Measurements from ENCODE around the gene RGP1.

RGP1 gene

DNA sequence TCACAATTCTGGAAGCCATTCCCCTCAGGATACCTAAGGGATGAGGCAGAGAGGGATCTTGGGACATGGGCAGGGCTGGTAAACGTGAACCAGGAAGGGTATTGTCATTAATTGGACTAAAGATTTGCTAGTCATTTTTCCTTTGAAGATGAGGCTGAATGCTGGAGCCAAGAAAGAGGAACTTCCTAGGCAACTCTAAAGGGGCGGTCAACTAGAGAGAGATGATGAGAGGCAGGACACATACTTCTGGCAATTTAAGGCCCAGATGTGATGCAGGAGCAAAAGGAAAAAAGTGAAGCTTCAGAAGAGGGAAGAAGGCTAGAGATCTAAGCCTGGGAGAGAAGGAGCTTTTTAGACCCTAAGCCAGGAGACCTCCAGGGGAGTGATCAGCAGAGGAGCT, 5.6 kb upstream of the RGP1 start:
- DNase-seq (ENCODE audit: low read depth in 3 of 3, low spot score in 1 of 3): no peak

DNA sequence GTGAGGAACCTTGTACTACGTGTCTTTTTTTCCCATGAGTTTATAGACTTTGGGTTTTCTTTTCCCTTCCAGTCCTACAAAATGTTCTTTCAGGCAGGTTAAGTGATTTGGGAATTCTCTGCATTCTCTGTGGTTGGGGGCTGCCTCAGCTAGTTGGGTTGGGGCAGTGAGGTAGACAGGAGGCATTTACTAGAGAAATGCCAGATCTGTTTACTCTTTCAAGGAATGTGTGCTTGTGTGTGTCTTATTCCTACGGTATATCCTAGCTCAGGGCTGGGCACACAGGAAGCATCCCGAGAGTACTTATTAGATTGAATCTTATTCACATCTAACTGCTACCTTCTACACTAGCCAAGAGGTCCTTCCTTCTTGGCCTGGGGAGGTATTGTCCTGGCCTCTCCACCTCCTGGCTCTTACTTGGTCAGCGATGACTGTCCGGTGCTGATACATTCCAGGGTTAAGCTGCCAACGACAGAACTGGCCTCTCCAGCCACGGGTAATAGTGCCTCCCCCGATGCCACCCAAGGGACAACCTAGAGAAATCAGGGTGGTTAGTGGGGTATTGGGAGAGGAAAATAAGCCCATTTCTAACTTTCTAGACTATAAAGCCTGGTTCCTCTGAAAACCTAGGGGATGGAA, 5.1 kb upstream of the RGP1 start:
- no peak for DNase-seq (ENCODE audit: low read depth in 3 of 3, low spot score in 1 of 3)

DNA sequence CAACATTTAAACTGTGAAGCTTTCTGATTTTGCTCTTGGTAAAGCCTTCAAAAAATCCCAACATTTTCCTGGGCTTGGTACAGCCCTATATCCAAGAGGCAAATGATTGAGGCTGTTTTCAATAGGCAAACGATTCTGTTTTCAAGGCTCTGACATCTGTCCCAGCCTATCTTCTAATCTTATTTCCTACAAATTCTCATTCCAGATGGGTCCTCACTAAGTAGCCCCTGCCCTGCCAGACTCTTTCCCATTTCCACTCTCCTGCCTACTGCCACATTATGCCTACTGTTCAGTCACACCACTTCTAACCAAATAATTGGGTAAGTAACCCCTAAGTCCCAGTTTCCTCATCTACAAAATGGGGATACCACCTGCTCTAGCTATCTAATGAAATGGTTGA, 3.5 kb upstream of the RGP1 start:
- no peak for DNase-seq (ENCODE audit: low read depth in 3 of 3, low spot score in 1 of 3)

DNA sequence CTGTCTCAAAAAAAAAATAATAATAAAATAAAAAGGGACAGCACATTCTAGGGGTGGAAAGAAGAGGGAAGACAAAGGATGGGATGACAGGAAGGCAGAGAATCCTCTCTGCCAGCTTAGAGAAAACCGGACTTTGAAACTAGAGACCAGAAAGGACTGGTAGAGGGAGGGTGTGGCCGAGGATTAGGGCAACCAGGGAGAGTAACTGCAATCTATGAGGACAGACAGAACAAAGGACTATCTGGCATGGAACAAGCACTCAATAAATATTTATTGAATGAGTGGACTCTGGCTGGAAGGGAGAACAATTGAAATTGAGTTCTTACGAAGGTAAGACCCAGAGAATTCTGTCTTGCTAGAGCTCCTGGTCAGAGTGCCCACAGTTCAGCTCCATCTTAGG, 2.5 kb upstream of the RGP1 start:
- no peak for DNase-seq (ENCODE audit: low read depth in 3 of 3, low spot score in 1 of 3)

DNA sequence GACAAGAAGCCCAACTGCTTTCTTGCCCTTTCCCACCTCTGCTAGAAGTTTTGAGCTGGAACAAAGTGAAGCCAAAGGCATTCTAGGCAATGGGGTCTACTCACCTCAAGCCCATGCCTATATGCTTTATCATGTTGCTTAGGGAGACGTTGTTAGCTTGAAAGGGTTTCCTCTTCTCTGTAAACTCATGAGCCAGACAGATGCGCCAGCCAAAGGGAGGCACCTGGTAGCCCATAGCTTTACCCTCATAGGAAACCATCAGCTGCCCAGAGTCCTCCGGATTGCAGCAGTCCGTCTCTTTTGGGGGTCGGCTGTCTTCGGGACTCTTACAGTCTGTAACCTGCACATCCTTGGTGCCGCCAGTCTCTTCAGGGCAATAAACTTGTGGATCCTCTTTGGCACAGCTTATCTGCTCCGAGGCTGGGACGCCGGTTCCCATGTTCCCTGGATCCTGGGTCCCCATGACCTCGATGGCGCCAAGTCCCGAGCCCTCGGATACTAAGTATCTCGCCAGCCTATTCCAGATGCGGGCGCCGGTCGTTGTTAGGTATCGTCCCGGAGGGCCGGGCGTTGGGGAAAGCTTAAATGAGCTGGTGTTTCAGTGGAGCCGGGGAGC, 737 bp upstream of the RGP1 start:
- no peak for DNase-seq (ENCODE audit: low read depth in 3 of 3, low spot score in 1 of 3)

DNA sequence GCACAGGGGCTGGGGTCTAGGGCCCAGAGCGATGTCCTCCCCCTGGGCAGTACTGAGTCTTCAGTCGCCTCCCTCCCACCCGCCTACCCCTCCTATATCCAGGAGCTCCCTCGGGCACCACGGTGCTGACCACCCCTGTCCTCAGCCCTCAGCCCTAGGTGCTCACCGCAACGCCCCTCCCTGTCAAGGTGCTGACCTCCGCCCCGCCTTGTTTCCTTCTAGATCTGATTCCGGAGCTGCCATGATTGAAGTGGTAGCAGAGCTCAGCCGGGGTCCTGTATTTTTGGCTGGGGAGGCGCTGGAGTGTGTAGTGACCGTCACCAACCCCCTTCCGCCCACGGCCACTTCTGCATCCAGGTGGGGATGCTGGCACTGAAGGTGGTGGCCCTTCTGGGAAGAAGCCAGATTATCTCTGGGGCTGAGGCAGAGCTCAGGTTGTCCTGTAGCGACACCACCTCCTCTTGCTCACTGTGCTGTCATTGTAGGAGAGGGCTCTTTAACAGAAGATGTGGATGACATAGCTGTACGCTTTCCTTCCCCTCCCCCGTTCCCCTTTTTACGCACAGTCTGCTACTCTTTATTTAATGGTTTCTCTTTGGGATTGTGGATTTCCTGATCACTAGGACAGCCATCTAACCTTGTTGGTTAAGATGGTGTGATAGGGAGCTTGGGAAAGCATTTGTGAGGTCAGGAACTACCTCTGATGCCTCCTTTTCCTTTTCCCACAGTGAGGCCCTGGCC, 598 bp downstream of the RGP1 start:
- no peak for DNase-seq (ENCODE audit: low read depth in 3 of 3, low spot score in 1 of 3)

DNA sequence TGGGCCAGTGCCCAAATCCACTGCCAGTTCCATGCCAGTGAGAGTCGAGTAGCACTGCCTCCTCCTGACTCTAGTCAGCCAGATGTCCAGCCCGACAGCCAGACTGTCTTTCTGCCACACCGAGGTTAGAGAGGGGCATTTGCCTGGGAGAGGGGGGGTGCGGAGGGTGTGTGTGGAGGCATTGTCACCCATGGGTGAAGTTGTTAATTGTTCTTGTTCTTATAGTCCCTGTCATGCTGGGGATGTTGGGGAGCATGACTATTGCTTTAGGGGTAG, 1.1 kb downstream of the RGP1 start:
- no peak for DNase-seq (ENCODE audit: low read depth in 3 of 3, low spot score in 1 of 3)

DNA sequence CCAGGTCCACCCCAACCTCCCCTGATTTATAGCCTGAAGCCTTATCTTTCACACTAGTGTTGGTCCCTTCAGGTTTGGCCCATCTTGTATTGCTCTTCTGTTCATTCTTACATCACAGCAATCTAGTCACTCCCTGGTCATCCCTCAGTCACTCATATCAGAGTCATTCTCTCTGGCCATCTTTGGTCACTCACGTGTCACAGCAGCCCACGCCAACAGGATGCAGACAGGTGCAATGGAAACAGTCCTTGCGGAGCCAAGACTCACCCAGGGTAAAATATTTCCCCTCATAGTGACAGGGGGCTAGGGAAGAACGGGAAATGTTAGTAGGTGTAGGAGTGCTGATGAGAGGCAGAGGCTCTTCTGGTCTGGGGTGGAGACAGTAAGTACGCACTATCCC, 4.4 kb downstream of the RGP1 start:
- no peak for DNase-seq (ENCODE audit: low read depth in 3 of 3, low spot score in 1 of 3)

DNA sequence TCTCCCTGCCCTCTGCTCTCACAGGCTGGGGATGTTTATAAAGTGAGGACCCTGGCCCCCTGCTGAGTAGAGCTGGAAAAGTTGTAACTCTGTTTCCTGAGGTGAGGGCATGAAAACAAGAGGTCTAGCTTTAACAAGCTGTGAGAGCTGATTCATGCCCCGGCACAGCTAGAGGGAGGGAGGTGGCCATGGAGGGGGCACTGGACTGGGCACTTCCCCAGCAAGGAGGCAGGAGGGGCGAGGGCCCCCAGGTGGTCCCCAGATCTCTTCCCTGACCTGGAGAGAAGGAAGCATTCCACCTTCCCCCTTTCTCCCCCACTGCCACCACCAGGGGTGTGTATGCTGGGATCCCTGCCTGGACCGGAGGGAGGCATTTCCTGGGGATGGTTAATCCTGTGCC, 5.2 kb downstream of the RGP1 start, which contains the start of gene MSMP:
Gene MSMP (minus strand): TSS at position 13 of the 400 bp plus-strand sequence. CDS start 147 bp downstream, outside the sequence.
- no peak for DNase-seq (ENCODE audit: low read depth in 3 of 3, low spot score in 1 of 3)

DNA sequence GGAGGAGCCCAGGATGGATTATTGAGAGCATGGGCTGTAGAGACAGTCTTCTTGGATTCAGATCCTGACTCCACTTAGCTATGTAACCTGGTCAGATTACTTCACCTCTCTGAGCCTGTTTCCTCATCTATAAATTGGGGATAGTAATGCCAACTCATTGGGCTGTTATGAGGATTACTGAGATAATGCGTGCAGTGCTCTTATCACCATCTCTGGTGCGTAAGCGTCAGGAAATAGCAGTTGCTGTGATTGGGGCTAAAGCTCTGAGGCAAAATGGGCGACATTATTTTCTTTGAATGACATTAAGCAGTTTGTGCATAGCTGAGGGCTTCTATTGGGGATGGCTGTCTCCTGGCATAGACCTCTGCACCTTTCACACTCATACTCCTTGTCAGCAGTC, 6.0 kb downstream of the RGP1 start:
- DNase-seq (ENCODE audit: low read depth in 3 of 3, low spot score in 1 of 3): no peak

DNA sequence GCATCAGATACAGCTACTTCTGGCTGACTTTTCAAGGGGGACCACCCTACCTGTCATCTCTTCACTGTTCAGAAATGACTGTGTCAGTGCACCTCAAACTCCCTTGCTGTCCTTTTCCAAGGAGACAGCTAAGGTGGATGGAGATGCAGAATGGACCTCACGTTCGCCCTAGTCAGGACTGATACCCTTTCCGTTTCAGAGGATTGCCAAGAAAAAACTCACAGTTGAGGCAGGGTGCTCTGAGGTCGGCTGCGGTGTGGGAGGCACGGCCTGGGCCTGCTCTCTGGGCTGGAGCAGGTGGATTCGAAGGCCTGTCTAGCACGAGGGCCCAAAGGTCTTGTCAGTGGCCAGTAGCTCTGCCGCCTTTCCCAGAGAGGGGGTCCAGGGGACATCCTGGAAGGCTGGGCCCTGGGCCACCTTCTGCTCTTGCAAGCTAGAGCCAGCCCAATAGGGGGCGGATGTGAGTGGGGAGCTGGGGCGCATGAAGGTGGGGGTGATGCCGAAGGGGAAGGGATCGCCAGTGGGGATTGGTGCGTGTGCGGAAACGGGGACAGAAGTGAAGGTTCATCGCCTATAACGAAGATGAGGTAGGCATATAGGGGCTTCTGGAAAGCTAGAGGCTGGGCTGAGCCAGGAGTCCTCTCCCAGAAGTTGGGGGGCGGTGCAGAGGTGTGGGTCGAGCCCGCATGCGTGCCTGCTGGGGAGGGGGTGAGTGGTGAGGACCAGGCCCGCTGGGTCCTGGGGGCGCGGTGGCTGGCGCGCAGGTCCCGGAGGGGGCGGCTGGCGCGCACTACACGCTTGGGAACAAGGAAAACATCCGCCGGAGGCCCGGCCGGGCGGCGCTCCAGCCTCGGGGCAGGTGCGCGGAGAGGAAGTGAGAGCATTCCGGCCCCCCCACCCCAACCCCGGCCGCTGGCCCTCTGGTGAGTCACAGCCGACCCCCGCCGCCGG, 7.5 kb downstream of the RGP1 start:
- peak; percentile 46 to 65 (median 51) for DNase-seq (ENCODE audit: low read depth in 3 of 3, low spot score in 1 of 3)

DNA sequence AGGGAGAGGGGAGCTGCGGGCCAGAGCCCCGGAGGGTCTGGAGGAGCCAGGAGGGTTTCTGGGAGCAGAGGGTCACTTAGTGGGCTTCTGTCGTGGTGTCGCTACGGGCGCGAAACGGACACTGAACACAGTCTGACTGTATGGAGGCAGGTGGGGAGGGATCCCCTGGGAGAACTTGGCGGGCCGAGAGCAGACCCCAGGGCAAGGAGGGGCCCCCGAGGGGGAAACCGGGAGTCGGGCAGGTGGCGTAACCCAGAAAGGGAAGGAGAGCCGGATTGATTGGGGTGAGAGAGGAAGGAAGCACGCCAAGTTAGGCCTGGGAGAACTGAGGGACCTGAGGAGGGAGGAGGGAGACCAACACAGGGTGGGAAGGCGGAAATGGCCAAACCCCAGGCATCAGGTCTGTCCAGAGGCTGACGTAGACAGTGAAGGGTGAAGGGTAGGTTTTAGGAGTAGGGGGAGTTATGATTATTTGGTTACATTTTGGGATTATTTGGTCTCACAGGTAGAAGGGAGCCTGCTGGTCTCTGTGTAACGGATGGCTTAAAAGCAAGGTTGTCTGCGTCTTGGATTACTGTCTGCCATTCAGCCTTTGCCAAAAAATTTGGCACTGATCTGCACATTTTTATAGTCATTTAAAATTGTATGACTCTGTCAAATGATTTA, 8.3 kb downstream of the RGP1 start:
- DNase-seq (ENCODE audit: low read depth in 3 of 3, low spot score in 1 of 3): no peak

DNA sequence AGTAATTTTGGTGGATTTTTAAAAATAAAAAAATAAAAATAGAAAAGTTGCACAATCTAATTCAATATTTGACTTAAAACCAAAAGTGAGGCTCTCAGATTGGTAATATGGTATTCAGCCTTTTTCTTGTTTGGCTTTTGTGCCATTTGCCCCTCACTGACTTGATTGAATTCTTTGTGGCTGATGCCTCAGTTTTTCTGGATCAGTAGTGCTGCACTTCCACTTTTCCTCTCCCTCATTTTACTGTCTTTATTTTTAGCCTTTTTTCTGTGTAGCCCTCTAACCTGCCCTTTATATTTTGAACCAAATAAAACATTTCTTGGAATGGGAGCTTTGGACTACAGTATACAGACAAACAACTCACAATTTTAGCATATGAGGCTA, 8.8 kb downstream of the RGP1 start:
- no peak for DNase-seq (ENCODE audit: low read depth in 3 of 3, low spot score in 1 of 3)

DNA sequence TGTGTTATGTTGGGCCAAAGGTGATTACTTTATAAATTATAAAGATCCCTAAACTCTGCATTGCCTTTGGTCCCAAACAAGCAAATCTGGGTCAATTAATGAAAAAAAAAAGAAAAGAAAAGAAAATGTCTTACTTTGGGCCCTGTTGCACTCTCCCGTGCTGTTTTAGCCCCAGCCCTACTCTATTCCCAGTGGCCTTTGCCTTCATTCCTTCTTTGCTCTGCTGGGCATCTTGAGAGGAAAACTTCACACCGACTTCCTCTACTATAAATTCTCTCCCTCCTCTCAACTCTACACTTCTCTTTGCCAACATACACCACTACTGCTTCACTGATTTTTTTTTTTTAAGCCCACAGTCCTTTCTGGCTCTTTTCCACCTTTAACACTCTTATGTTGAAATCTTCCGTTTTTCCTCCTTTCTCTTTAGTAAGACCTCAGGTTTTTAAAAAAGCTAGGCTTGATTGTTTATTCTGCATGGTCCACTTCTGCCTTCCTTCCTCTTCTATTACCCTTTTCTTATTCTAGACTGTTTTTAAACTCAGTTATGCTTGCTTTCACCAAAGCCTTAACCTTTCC, 9.5 kb downstream of the RGP1 start:
- no peak for DNase-seq (ENCODE audit: low read depth in 3 of 3, low spot score in 1 of 3)

DNA sequence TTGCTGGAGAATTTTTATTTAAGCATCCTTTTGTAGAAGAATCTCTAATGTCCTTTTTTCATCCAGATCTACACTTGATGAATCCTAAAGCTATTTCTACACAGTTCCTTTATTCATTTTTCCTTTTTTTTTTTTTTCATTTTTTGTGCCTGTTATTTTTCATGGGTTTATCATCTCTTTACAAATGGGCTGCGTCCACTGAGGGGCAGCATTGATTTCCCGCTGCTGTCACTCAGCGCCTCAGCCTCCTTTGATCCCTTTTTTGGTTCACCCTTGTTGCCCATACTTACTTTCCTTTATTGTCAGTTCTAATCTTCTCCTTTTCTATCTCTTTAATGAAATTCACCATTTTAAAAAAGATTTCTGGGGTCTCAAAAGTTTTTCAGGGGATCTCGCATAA, 10.7 kb downstream of the RGP1 start:
- no peak for DNase-seq (ENCODE audit: low read depth in 3 of 3, low spot score in 1 of 3)

DNA sequence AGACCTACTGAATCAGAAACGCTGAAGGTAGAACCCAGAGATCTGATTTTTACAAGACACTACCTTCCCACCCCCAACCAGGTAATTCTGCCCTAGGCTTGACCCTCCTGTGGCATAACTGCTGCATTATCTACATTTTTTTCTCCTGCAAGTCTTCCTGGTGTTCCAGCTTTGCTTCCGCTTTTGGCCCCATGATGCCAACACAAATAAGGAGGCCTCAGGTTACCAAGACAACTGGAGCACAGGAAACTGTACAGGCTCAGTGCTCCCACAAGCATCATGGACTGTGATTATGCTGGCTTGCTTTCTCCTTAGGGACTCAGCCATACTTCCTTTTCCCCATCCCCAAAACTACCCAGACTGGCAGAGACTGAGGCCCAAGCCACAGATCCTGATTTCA, 11.6 kb downstream of the RGP1 start:
- no peak for DNase-seq (ENCODE audit: low read depth in 3 of 3, low spot score in 1 of 3)

DNA sequence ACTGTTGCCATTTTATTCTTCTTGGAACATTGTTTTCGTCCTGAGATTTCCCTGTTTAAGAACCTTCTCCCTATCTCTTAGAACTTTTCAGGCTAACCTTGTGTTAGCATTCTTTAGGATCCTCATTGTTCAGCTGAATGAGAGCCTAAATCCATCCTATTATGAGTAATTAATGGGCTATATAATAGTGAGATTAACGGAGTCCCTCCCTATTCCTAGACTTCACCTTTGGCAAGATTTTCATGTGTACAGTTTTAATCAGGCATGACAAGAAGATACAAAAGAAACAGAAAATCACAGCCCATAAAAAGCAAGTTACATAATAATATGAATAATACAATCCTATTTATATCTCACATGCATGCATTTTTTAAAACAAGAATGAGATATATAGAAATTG, 14.1 kb downstream of the RGP1 start:
- DNase-seq (ENCODE audit: low read depth in 3 of 3, low spot score in 1 of 3): no peak

DNA sequence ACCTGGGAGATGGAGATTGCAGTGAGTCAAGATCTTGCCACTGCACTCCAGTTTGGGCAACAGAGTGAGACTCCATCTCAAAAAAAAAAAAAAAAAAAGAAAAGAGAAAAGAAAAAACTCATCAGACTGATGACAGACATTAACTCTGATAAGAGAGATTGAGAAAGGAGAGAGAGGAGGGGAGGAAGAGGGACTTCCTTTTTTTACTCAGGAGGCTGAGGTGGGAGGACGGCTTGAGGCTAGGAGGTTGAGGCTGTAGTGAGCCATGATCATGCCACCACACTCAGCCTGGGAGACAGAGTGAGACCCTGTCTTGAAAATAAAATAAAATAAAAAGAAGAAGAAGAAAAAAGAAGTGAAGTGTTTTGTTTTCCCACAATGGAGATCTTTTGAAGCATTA, 14.7 kb downstream of the RGP1 start:
- no peak for DNase-seq (ENCODE audit: low read depth in 3 of 3, low spot score in 1 of 3)

DNA sequence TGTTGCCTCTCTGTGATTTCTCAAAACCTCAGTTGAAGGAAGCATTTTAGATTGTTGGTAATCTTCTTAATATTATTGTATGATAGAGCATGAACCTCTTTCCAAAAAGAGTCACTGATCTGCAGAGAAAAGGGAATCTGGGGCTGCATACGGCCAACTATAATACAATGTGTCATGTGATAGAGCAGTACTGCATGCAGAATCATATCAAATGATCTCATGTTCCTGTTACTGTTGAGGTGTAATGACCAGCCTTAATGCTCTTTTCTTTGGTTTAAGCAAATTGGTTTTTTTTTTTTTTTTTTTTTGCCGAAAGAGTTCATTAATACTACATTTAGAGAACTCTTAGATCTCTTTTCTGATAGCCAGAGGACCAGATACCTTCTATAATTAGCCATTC, 17.9 kb downstream of the RGP1 start:
- DNase-seq (ENCODE audit: low read depth in 3 of 3, low spot score in 1 of 3): no peak

DNA sequence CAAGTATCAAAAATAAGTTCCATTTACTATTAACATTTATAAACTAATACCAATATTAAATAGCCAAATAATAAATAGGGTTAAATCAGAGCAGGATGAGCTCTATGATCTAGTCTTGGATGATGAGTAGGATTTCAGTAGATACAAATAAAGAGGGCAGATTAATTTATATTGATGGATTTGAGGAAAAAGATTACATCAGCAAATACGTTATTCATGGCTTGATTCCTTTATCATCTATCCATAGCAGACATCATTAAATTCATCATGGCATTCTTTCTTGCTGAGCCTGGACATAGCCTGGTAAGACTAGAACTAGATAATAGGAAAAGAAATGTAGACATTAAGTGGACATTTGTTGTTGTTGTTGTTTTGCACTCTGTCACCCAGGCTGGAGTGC, 18.4 kb downstream of the RGP1 start:
- no peak for DNase-seq (ENCODE audit: low read depth in 3 of 3, low spot score in 1 of 3)

DNA sequence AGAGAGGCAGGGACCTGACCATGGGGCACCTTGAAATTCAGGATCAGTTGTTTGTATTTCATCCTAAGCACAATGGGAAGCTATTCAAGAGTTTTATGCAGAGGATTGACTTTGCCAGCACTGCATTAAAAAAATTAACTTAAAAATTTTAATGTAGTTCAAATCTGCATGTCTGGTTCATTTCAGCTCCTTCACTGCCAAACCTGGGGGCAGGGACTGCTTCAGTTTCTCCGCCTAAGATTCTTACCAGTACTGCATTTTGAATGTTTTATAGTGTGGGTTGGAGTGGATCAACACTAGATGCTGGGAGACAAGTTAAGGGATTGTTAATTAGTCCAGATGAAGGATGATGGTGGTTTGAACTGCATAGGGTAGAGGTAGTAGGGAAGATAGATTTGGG, 20.7 kb downstream of the RGP1 start:
- no peak for DNase-seq (ENCODE audit: low read depth in 3 of 3, low spot score in 1 of 3)

Data from stimulated activated CD4-positive, alpha-beta T cell treated with anti-CD3 and anti-CD28 coated beads, TNF-alpha, amount 100 ng/mL, for 1 hour (primary cell).